ENCODE data around the gene TMEM59.

DNA sequence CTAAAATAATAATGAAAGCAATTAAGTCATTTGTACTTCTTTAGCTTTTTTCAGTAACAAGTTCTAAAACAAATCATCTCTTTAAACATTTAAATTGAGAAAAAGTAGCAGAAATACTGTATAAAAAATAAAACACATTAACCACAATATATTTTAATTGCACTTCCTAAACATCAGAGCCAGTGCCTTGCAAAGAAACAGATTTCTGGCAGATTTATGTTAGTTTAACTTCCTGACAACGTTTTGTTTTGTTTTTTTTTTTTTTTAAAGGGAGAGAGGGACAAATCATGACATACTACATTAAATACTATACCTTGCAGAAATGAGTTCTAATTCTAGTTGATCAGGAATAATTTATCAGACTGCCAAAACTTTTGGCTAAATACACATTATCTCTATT lies 11.2 kb downstream of the TMEM59 start:
- TF ChIP-seq, protein P1, sequence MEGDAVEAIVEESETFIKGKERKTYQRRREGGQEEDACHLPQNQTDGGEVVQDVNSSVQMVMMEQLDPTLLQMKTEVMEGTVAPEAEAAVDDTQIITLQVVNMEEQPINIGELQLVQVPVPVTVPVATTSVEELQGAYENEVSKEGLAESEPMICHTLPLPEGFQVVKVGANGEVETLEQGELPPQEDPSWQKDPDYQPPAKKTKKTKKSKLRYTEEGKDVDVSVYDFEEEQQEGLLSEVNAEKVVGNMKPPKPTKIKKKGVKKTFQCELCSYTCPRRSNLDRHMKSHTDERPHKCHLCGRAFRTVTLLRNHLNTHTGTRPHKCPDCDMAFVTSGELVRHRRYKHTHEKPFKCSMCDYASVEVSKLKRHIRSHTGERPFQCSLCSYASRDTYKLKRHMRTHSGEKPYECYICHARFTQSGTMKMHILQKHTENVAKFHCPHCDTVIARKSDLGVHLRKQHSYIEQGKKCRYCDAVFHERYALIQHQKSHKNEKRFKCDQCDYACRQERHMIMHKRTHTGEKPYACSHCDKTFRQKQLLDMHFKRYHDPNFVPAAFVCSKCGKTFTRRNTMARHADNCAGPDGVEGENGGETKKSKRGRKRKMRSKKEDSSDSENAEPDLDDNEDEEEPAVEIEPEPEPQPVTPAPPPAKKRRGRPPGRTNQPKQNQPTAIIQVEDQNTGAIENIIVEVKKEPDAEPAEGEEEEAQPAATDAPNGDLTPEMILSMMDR (IDR thresholded peaks at IDR 0.05): no peak
- no peak for TF ChIP-seq EZH2 (IDR thresholded peaks at IDR 0.05; ENCODE audit: borderline replicate concordance, insufficient read depth, low read depth, low read length, poor library complexity, severe bottlenecking)

Measured in B cell (primary cell).